ENCODE measurements around the gene RRN3. TPM values are rescaled to one million over a fixed set of nuclear protein-coding genes. Genes with fewer than 3 reads are reported as not detected.
"Not testable (repeated sequence)": the region's sequence is repeated elsewhere in the genome, so short reads cannot be mapped to it uniquely, and the experiment has no call there.

Gene RRN3
- total and polyA plus RNA-seq, 8 donors: 7.0 to 60.2 (median 14.2) TPM

- H3K27ac ChIP-seq; H3K9me3 ChIP-seq; DNase-seq; intact Hi-C loops (cut with DNase I; ENCODE audit: low total_unique reads); H3K4me3 ChIP-seq; H3K4me1 ChIP-seq; H3K36me3 ChIP-seq; H3K27me3 ChIP-seq: not testable (repeated sequence)
- 78 to 95% (median 87%) methylated on average over 2 of the region's 2 CpGs for WGBS, 5 donors
Observed at GRCh38 chr16:15099366-15099909, 5.4 kb upstream of the RRN3 start.

- H3K27ac ChIP-seq; H3K4me3 ChIP-seq; intact Hi-C loops (cut with DNase I; ENCODE audit: low total_unique reads); H3K9me3 ChIP-seq; H3K27me3 ChIP-seq; H3K36me3 ChIP-seq; DNase-seq: not testable (repeated sequence)
- peaks cover 13 to 22% (median 17%) of the 10 kb centered on the region in 4 donors for H3K4me1 ChIP-seq
- 88 to 94% (median 91%) methylated on average over 8 to 9 of the region's 9 CpGs for WGBS, 5 donors
Observed at GRCh38 chr16:15096583-15096972, 2.5 kb upstream of the RRN3 start.

- 3 to 8% (median 7%) methylated on average over 11 to 14 of the region's 14 CpGs for WGBS, 5 donors
- Histone ChIP-seq H3K4me1 (peaks cover 13 to 23% (median 17%) of the 10 kb centered on the region in 4 donors), H3K4me3 (peak overlapping the region; percentile 53 to 73 (median 61)), H3K27ac (peak overlapping the region; percentile 75 to 89 (median 84)), H3K36me3 (peaks cover 13 to 33% (median 30%) of the 10 kb centered on the region in 4 donors)
- H3K9me3 ChIP-seq; DNase-seq; intact Hi-C loops (cut with DNase I; ENCODE audit: low total_unique reads); H3K27me3 ChIP-seq: not testable (repeated sequence)
Observed at GRCh38 chr16:15093571-15093954, 509 bp downstream of the RRN3 start.

GRCh38 chr16:15090663-15091269 lies 3.3 kb downstream of the RRN3 start:
- DNase-seq; H3K27ac ChIP-seq; intact Hi-C loops (cut with DNase I; ENCODE audit: low total_unique reads); H3K9me3 ChIP-seq; H3K27me3 ChIP-seq; H3K4me3 ChIP-seq: not testable (repeated sequence)
- 66 to 87% (median 81%) methylated on average over 1 of the region's 1 CpG for WGBS, 5 donors
- peaks cover 13 to 57% (median 47%) of the 10 kb centered on the region in 4 donors for H3K36me3 ChIP-seq
- H3K4me1 ChIP-seq: peaks cover 13 to 29% (median 17%) of the 10 kb centered on the region in 4 donors

- H3K4me3 ChIP-seq; H3K27me3 ChIP-seq; intact Hi-C loops (cut with DNase I; ENCODE audit: low total_unique reads); DNase-seq; H3K9me3 ChIP-seq; H3K27ac ChIP-seq; H3K4me1 ChIP-seq: not testable (repeated sequence)
- H3K36me3 ChIP-seq: peaks cover 16 to 96% (median 81%) of the 10 kb centered on the region in 4 donors
- WGBS, 5 donors: 74 to 85% (median 79%) methylated on average over 3 of the region's 3 CpGs
Observed at GRCh38 chr16:15082788-15083187, 11.3 kb downstream of the RRN3 start.

GRCh38 chr16:15080883-15081282 lies 13.2 kb downstream of the RRN3 start:
- H3K36me3 ChIP-seq: peaks cover 20 to 98% (median 89%) of the 10 kb centered on the region in 4 donors

GRCh38 chr16:15076161-15076560 lies 17.9 kb downstream of the RRN3 start:
- peaks cover 29 to 86% (median 79%) of the 10 kb centered on the region in 4 donors for H3K36me3 ChIP-seq
- H3K4me1 ChIP-seq; H3K27ac ChIP-seq; H3K27me3 ChIP-seq; H3K4me3 ChIP-seq; H3K9me3 ChIP-seq; DNase-seq; intact Hi-C loops (cut with DNase I; ENCODE audit: low total_unique reads): not testable (repeated sequence)
- 31 to 48% (median 46%) methylated on average over 2 of the region's 2 CpGs for WGBS, 5 donors

More at GRCh38 chr16:15080883-15081282, 13.2 kb downstream of the RRN3 start:
- H3K27ac ChIP-seq; intact Hi-C loops (cut with DNase I; ENCODE audit: low total_unique reads); DNase-seq; H3K4me1 ChIP-seq; H3K27me3 ChIP-seq; H3K9me3 ChIP-seq; H3K4me3 ChIP-seq: not testable (repeated sequence)
- 33 to 100% (median 89%) methylated on average over 1 of the region's 1 CpG for WGBS, 5 donors

- Histone ChIP-seq H3K4me3 (no peak overlapping the region), H3K27ac (no peak overlapping the region), H3K4me1 (no peaks in the 10 kb centered on the region), H3K9me3 (no peaks in the 10 kb centered on the region), H3K27me3 (no peaks in the 10 kb centered on the region), H3K36me3 (peaks cover 33 to 84% (median 76%) of the 10 kb centered on the region in 4 donors)
- intact Hi-C loops (cut with DNase I; ENCODE audit: low total_unique reads): no loop called here
- 73 to 87% (median 79%) methylated on average over 6 of the region's 6 CpGs for WGBS, 5 donors
- no peak for DNase-seq
- no peak for TF ChIP-seq EP300 (IDR thresholded peaks at IDR 0.05)
- no peak for TF ChIP-seq CTCF (IDR thresholded peaks at IDR 0.05)
Observed at GRCh38 chr16:15073101-15073500, 21.0 kb downstream of the RRN3 start.

Measured in stomach (tissue), 9 donors.